K562 (cell line): Measurements from ENCODE around the gene RAB4B. TPM values are rescaled to one million over a fixed set of nuclear protein-coding genes. Genes with fewer than 3 reads are reported as not detected.
"Not testable (repeated sequence)": the region's sequence is repeated elsewhere in the genome, so short reads cannot be mapped to it uniquely, and the experiment has no call there.

ENCODE experiments used
- ATAC-seq: fragments of 200-7000 bp; cut with Tn5 transposase; 3 replicates; pipeline ENCODE4 v1.9.1; 2020; ENCODE audit warnings: moderate library complexity
- BruUV-seq: library from RNA; stranded (reverse); fragments of 400-500 nt; replicated peaks from 2 replicates; lab custom pipeline; 2021; lab: Mats Ljungman, UMichigan
- CTCF ChIA-PET: fragments of 300-600 bp; formaldehyde crosslinking; extraction: SDS; loops from one replicate; lab custom pipeline; 2021; ENCODE audit warnings: low intra/inter-chr PET ratio; lab: Yijun Ruan, JAX
- POLR2A ChIA-PET: fragments of 300-600, 350-650 bp; sonication (Branson Sonifier 250); formaldehyde crosslinking; extraction: SDS; loops from one replicate; lab custom pipeline; 2021; ENCODE audit warnings: antibody characterized with exemption, inconsistent platforms; lab: Yijun Ruan, JAX
- DNase-seq, 4 experiments: peaks; one replicate each; pipeline versions ENCODE4 v3.0.0 to v3.0.0-alpha.2; 2011 to 2018; ENCODE audit warnings: low spot score in 3 of 4, mixed read lengths in 3 of 4; ENCODE audit errors: extremely low read depth in 1 of 4
- FAIRE-seq: peaks from 2 replicates; lab custom pipeline; 2011; peaks lifted over from hg19 to GRCh38; lab: Jason Lieb, UNC
- H2AFZ ChIP-seq: 2 replicates; pipeline ENCODE4 v1.6.0; 2011; ENCODE audit warnings: low read depth, low read length, control low read depth, inconsistent platforms
- H3K27ac ChIP-seq: fragments of 200-600 bp; 3 replicates; pipeline ENCODE4 v1.8.0; 2011; ENCODE audit warnings: low read depth, mild to moderate bottlenecking, control low read depth, inconsistent platforms, low read length, moderate library complexity, mixed read lengths; ENCODE audit errors: extremely low read depth
- H3K27me3 ChIP-seq, 2 experiments: fragments of 300-600 bp in 1 of 2; 2 replicates in 1 of 2; 3 replicates in 1 of 2; pipeline versions ENCODE4 v1.6.0 to v1.8.0; 2011; ENCODE audit warnings: inconsistent platforms in 2 of 2, low read length in 2 of 2, mild to moderate bottlenecking in 1 of 2, mixed read lengths in 1 of 2, moderate library complexity in 1 of 2; ENCODE audit not compliant: control insufficient read depth in 2 of 2, insufficient read depth in 2 of 2
- H3K36me3 ChIP-seq: fragments of 300-600 bp; 3 replicates; pipeline ENCODE4 v1.8.0; 2011; ENCODE audit warnings: mild to moderate bottlenecking, low read length, inconsistent platforms; ENCODE audit not compliant: control insufficient read depth, insufficient read depth
- H3K4me1 ChIP-seq, 2 experiments: fragments of 200-600 bp in 1 of 2; replicated peaks in 1 of 2; 2 replicates in 1 of 2; 3 replicates in 1 of 2; pipeline versions ENCODE4 v1.5.1 to v1.8.0; 2011; ENCODE audit warnings: inconsistent platforms in 2 of 2, low read length in 2 of 2, mild to moderate bottlenecking in 1 of 2, mixed read lengths in 1 of 2, moderate library complexity in 1 of 2; ENCODE audit not compliant: control insufficient read depth in 2 of 2, insufficient read depth in 2 of 2
- H3K4me2 ChIP-seq: 2 replicates; pipeline ENCODE4 v1.6.1; 2011; ENCODE audit warnings: low read length, control low read depth, inconsistent platforms, mixed read lengths; ENCODE audit not compliant: insufficient read depth
- H3K4me3 ChIP-seq: fragments of 200-600 bp; sonication (generic), shearing (Covaris generic); 2 replicates; pipeline ENCODE4 v1.5.1; 2016; ENCODE audit warnings: control low read depth, inconsistent platforms
- H3K79me2 ChIP-seq: fragments of 200-600 bp; 3 replicates; pipeline ENCODE4 v1.8.0; 2011; ENCODE audit warnings: low read length, inconsistent platforms; ENCODE audit not compliant: control insufficient read depth, insufficient read depth
- H3K9ac ChIP-seq, 2 experiments: 2 replicates each; pipeline versions ENCODE4 v1.6.0 to v1.6.1; 2011; ENCODE audit warnings: low read depth in 2 of 2, low read length in 2 of 2, control low read depth in 1 of 2, inconsistent platforms in 1 of 2, mild to moderate bottlenecking in 1 of 2, mixed read lengths in 1 of 2; ENCODE audit not compliant: insufficient read depth in 1 of 2
- H3K9me1 ChIP-seq: one replicate; pipeline ENCODE4 v1.6.0; 2011; ENCODE audit warnings: inconsistent platforms, mild to moderate bottlenecking, low read length, moderate library complexity; ENCODE audit not compliant: control insufficient read depth, insufficient read depth
- H3K9me3 ChIP-seq: replicated peaks from 2 replicates; pipeline ENCODE4 v1.5.1; 2011; ENCODE audit warnings: low read depth, low read length, inconsistent platforms; ENCODE audit not compliant: control insufficient read depth, insufficient read depth
- H4K20me1 ChIP-seq: replicated peaks from 2 replicates; pipeline ENCODE4 v1.6.1; 2011; ENCODE audit warnings: low read length, inconsistent platforms, mixed read lengths; ENCODE audit not compliant: control insufficient read depth, insufficient read depth
- CTBP1 ChIP-seq: fragments of 450-650 bp; IDR thresholded peaks from 2 replicates; pipeline ENCODE4 v1.6.1; 2016; ENCODE audit warnings: borderline replicate concordance
- CTCF ChIP-seq, 3 experiments: IDR thresholded peaks in 2 of 3; conservative IDR thresholded peaks in 1 of 3; 2 replicates each; pipeline ENCODE4 v1.5.1; 2011 to 2012; ENCODE audit warnings: low read length in 3 of 3, mild to moderate bottlenecking in 3 of 3, control low read depth in 2 of 3, improper control_type of control experiment in 1 of 3, inconsistent platforms in 1 of 3, low read depth in 1 of 3, mixed read lengths in 1 of 3, moderate library complexity in 1 of 3; ENCODE audit not compliant: insufficient read depth in 2 of 3
- DACH1 ChIP-seq: fragments of 450-650 bp; IDR thresholded peaks from 2 replicates; pipeline ENCODE4 v1.6.1; 2018; ENCODE audit not compliant: partially characterized antibody
- HMGN3 ChIP-seq: IDR thresholded peaks from 2 replicates; pipeline ENCODE4 v1.6.1; 2011; ENCODE audit warnings: borderline replicate concordance, low read depth, mild to moderate bottlenecking, mixed read lengths, low read length; ENCODE audit not compliant: insufficient read length; ENCODE audit errors: extremely low read depth
- NFIC ChIP-seq: fragments of 450-650 bp; IDR thresholded peaks from 2 replicates; pipeline ENCODE4 v1.6.1; 2017; ENCODE audit warnings: mild to moderate bottlenecking, inconsistent platforms
- NRF1 ChIP-seq, 2 experiments: fragments of 450-650 bp; IDR thresholded peaks in 1 of 2; conservative IDR thresholded peaks in 1 of 2; 2 replicates each; pipeline ENCODE4 v1.6.1; 2014; ENCODE audit warnings: mild to moderate bottlenecking in 2 of 2
- POLR2G ChIP-seq: fragments of 200-400 bp; formaldehyde crosslinking; IDR thresholded peaks from 2 replicates; pipeline ENCODE4 v1.6.1; 2017; ENCODE audit warnings: low read depth, mild to moderate bottlenecking, antibody characterized with exemption, low read length, moderate library complexity
- RAD21 ChIP-seq, 2 experiments: fragments of 250-450 bp in 1 of 2; fragments of 450-650 bp in 1 of 2; sonication (Bioruptor Pico) in 1 of 2; formaldehyde crosslinking in 1 of 2; IDR thresholded peaks in 1 of 2; conservative IDR thresholded peaks in 1 of 2; 2 replicates each; pipeline versions ENCODE4 v1.4.0 to v1.8.0; 2020 to 2022; ENCODE audit warnings: mild to moderate bottlenecking in 2 of 2, moderate library complexity in 1 of 2
- RBFOX2 ChIP-seq: fragments of 200-400 bp; formaldehyde crosslinking; IDR thresholded peaks from 2 replicates; pipeline ENCODE4 v1.6.1; 2017; ENCODE audit warnings: low read depth, mild to moderate bottlenecking, low read length, moderate library complexity
- RBM25 ChIP-seq: fragments of 200-400 bp; formaldehyde crosslinking; IDR thresholded peaks from 2 replicates; pipeline ENCODE4 v1.6.1; 2018; ENCODE audit warnings: low read length, low read depth, moderate library complexity; ENCODE audit not compliant: severe bottlenecking
- ZNF121 ChIP-seq: sonication (generic); formaldehyde crosslinking; conservative IDR thresholded peaks from 2 replicates; pipeline ENCODE4 v1.8.0; 2022; ENCODE audit warnings: missing genetic modification reagents
- WGBS: fragments of 100-300 bp; shearing (Covaris generic); methylation state at CpG from one replicate; pipeline ENCODE4 v1.1.6; 2016; ENCODE audit warnings: low coverage, mixed read lengths; ENCODE audit not compliant: insufficient coverage; ENCODE audit errors: missing lambda C conversion rate; 5-methylcytosine and 5-hydroxymethylcytosine counted together
- in situ Hi-C: fragments of 300-500 bp; cut with MboI; formaldehyde crosslinking; loops from 4 replicates; pipeline ENCODE4 v1.15.0; 2018; ENCODE audit warnings: inconsistent platforms, mixed read lengths
- intact Hi-C: fragments of 100-400 bp; cut with micrococcal nuclease; formaldehyde crosslinking; loops from 2 replicates; pipeline ENCODE4 v1.14.2; 2022
- polyA plus RNA-seq, 8 experiments: library from polyadenylated mRNA; depleted of rRNA in 4 of 8; stranded (reverse) in 5 of 8; unstranded in 3 of 8; fragments of >200 nt; fragmentation: Nextera tagmentation in 2 of 8; fragmentation: Illumina TruSeq in 1 of 8; extraction: Ambion mirVana in 2 of 8; extraction: Trizol in 1 of 8; gene quantifications; 2 replicates each; pipeline versions ENCODE4 v1.2.1 to v1.2.3, GENCODE V29; 2011 to 2014; ENCODE audit warnings: inconsistent platforms in 1 of 8, missing spikeins in 1 of 8
- total RNA-seq, 7 experiments: library from RNA; depleted of rRNA in 6 of 7; stranded (reverse); fragments of >200 nt in 6 of 7; fragmentation: Illumina TruSeq in 2 of 7; extraction: Trizol in 2 of 7; gene quantifications; 2 replicates each; pipeline versions ENCODE4 v1.2.1 to v1.2.3, GENCODE V29; 2011 to 2021; ENCODE audit warnings: low replicate concordance in 1 of 7
- TF ChIP-seq, protein P1 (sequence below): sonication (generic); formaldehyde crosslinking; IDR thresholded peaks from 2 replicates; pipeline ENCODE4 v1.8.0; 2022; ENCODE audit warnings: missing genetic modification reagents, mild to moderate bottlenecking, moderate library complexity, borderline replicate concordance

Gene RAB4B
- total and polyA plus RNA-seq, 9 of the 15 experiments (the other 6 are each of a cell fraction or from before 2014, with no cell fraction given) = 0.28 to 20.4 (median 9.0) TPM

- H3K9me3 ChIP-seq, H3K9ac ChIP-seq, H3K9me1 ChIP-seq, H3K36me3 ChIP-seq, H3K4me2 ChIP-seq, H3K79me2 ChIP-seq, H4K20me1 ChIP-seq, BruUV-seq, in situ Hi-C loops, H3K27ac ChIP-seq, H3K27me3 ChIP-seq, H2AFZ ChIP-seq, intact Hi-C loops, H3K4me3 ChIP-seq: not testable (repeated sequence)
- FAIRE-seq (peak; percentile 64), DNase-seq (peak in 2 of 4 experiments; percentile 19 to 67), ATAC-seq (peak; percentile 78)
- WGBS = 53% methylated on average over 17 of the region's 36 CpGs
- TF ChIP-seq CTCF (IDR thresholded peaks at IDR 0.05 in 2 of 3, conservative IDR thresholded peaks at IDR 0.05 in 1 of 3; ENCODE audit: insufficient read depth in 2 of 3, low read depth in 1 of 3, low read length in 3 of 3) (peak; percentile 42 to 71 (median 45); a peak in 5 of 6 replicates), NFIC (peak; percentile 96), CTBP1 (peak; percentile 42; the same call in 1 of the 2 replicates), RBFOX2 (peak; percentile 32; the same call in 1 of the 2 replicates), ZNF121 (CRISPR knock-in tag) (peak; percentile 80), RAD21 (CRISPR knock-in tag; conservative IDR thresholded peaks at IDR 0.05 in 1 of 2, IDR thresholded peaks at IDR 0.05 in 1 of 2) (peak in 1 of 2 experiments; percentile 24; a peak in 1 of 4 replicates), RBM25 (peak; percentile 10), POLR2G (peak; percentile 31; the same call in 1 of the 2 replicates), HMGN3 (peak; percentile 26), NRF1 (conservative IDR thresholded peaks at IDR 0.05 in 1 of 2, IDR thresholded peaks at IDR 0.05 in 1 of 2) (peak in 1 of 2 experiments; percentile 44; a peak in 1 of 4 replicates), DACH1 (peak; percentile 67)
- TF ChIP-seq, protein P1, sequence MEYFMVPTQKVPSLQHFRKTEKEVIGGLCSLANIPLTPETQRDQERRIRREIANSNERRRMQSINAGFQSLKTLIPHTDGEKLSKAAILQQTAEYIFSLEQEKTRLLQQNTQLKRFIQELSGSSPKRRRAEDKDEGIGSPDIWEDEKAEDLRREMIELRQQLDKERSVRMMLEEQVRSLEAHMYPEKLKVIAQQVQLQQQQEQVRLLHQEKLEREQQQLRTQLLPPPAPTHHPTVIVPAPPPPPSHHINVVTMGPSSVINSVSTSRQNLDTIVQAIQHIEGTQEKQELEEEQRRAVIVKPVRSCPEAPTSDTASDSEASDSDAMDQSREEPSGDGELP (CRISPR knock-in tag) = peak; percentile 59; the same call in 1 of the 2 replicates
- H3K4me1 ChIP-seq = peaks cover 26 to 29% of the 10 kb centered on the region in 2 experiments
- CTCF ChIA-PET = interaction anchor here (0.6 kb wide), 1 partner anchor 184 kb away, joined by 5 read pairs; no protein-coding TSS in a partner anchor
- POLR2A ChIA-PET = interaction anchor here (0.6 kb wide), 1 partner anchor 675 kb away, joined by 3 read pairs; no protein-coding TSS in a partner anchor
These were observed 40.7 kb downstream of the RAB4B start for GRCh38 chr19:40818480-40819399.
